TTC549 (cell line): ENCODE data around the gene PROP1.
"Not testable (repeated sequence)": the region's sequence is repeated elsewhere in the genome, so short reads cannot be mapped to it uniquely, and the experiment has no call there.

Experiments
- FAIRE-seq: peaks from 2 replicates; lab custom pipeline; 2012; peaks lifted over from hg19 to GRCh38; lab: Jason Lieb, UNC

PROP1 gene

GRCh38 chr5:177995691-177996595 lies at the start of gene PROP1:
TSS of gene PROP1 (minus strand) at chr5:177996242. CDS start at chr5:177995933, 309 bp downstream.
- FAIRE-seq = no peak

GRCh38 chr5:178019379-178020030 lies 23.5 kb upstream of the PROP1 start:
- not testable (repeated sequence) for FAIRE-seq

DNA sequence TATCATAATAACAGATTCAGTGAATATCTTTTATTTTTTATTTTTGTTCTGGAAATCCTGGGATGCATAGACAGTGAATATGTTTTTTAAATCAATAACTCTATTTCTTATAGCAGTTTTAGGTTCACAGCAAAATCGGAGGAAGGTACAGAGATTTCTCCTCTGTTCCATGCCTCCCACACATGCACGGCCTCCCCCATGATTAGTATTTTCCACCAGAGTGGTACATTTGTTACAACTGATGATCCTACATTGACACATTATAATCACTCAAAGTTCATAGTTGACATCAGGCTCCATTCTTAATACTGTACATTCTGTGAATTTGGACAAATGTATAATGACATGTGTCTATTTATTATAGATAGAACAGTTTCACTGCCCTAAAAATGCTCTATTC lies 16.7 kb upstream of the PROP1 start:
- not testable (repeated sequence) for FAIRE-seq

GRCh38 chr5:178011816-178012554 lies 15.9 kb upstream of the PROP1 start:
- FAIRE-seq = not testable (repeated sequence)

DNA sequence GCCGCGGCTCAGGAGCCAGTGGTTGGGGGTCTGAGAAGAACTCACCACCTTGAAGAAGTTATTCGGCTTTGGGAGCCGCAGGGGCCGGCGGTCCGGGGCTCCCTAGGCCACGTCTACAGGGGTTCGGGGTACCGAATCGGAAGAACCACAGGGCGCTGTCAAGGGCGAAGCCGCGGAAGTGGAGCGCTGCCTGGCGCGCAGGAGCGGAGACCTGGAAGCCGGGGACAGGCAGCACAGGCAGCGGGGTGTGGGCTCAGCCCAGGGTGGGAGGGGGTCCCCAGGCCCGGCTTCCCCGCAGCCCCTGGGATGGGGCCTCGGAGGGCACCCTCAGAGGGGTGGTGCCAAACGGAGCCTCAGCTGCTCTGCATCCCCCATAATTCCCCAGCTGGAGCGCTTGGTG lies 11.2 kb upstream of the PROP1 start:
- not testable (repeated sequence) for FAIRE-seq

DNA sequence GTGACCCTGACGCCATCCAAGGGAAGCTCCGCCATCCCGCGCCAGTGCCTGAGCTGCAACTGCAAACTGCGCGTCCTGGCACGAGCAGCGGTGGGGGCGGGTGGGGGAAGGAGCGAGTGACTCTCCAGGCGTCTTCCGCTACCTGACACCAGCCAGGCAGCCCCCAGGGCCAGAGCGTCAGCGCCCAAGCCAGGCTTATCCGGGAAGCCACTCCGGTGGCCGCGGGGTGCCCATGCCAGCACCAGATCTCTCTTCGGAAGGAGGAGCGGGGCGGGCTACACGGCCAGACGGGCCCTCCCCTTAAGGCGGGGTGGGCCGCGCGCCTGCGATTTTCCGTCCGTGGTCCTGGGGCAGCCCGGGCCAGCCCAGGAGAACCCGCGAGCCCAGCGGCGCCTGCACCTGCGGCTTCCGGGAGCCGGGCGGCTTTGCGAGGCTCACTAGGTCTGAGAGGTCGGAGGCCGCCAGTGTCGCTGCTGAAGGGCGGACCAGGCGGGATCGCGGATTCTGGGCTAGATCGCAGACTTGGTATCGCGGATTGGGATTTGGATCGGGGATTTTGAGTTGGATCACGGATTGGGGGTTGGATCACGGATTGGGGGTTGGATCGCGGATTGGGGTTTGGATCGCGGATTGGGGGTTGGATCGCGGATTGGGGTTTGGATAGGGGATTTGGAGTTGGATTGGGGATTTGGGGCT lies 10.6 kb upstream of the PROP1 start:
- FAIRE-seq = not testable (repeated sequence)

- FAIRE-seq = not testable (repeated sequence)
Measured at GRCh38 chr5:178006181-178006535, 10.1 kb upstream of the PROP1 start.

- FAIRE-seq = no peak
Measured at GRCh38 chr5:177997846-177998245, 1.8 kb upstream of the PROP1 start.

GRCh38 chr5:177997319-177997670 lies 1.3 kb upstream of the PROP1 start:
- no peak for FAIRE-seq

GRCh38 chr5:177996660-177997318 lies 747 bp upstream of the PROP1 start:
- no peak for FAIRE-seq

DNA sequence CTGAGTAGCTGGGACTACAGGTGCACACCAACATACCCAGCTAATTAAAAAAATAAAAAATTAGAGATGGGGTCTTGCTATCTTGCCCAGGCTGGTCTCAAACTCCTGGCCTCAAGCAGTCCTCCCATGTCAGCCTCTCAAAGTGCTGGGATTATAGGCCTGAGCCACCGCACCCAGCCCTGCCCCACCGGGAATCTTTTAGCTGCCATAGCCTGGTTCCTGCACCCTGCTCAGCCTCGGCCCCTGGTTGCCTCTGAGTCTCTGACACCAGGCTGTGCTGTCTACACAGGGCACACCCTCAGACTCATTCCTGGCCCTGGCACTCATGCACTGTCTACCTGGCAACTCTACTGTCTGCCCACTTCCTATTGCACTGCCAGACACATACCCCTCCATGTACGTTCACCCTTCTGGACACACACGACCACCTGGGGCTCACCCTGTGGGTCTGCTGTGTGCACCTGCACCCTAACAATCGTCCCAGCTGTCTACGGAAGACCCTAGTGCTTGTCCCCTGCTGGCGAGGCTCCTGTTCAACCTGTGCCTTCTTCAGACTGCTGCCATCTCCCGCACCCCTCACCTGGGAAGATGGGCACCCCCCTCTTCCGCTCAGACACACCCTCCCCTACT lies 1.4 kb downstream of the PROP1 start:
- FAIRE-seq = no peak

DNA sequence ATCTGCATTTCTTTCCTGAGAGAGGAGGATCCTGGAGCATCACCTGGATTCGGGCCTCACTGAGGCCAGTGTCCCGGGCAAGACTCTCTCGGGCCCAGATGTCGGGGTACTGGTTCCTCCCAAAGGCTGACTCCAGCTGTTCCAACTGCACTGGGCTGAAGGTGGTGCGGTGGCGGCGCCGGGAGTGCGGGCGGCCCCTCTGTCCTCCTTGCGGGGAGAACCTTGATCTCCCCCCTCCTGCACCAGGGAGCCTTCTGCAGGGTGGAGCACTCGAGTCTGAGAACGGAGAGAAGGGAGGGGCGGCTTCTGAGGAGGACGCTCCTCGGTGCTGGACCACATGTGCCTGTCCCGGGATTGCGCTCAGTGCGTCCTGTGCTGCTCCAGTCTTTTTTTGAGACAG lies 2.0 kb downstream of the PROP1 start:
- no peak for FAIRE-seq

GRCh38 chr5:177992466-177992865 lies 3.6 kb downstream of the PROP1 start:
- no peak for FAIRE-seq

DNA sequence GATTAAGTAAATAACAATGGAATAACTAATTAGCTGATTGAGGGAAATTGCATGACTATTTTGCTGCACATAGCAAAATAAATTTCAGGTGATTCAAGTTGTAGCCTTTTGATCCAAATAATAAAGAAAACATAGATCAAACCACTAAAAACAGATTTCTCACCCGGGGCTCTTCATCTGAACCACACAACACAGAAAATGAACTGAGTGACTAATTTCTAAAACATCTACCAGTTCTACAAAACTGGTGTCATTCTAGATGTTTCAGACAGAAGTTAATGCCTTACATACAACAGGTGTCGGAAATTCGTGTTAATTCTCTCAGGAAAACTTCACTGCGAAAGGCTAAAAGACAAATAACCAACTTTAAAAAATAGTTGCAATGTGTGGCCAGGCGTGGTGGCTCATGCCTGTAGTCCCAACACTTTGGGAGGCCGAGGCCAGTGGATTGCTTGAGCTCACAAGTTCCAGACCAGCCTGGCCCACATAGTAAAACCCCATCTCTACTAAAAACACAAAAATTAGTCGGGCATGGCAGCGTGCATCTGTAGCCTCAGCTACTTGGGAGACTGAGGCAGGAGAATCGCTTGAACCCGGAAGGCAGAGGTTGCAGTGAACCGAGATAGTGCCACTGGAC lies 6.9 kb downstream of the PROP1 start:
- FAIRE-seq = no peak

DNA sequence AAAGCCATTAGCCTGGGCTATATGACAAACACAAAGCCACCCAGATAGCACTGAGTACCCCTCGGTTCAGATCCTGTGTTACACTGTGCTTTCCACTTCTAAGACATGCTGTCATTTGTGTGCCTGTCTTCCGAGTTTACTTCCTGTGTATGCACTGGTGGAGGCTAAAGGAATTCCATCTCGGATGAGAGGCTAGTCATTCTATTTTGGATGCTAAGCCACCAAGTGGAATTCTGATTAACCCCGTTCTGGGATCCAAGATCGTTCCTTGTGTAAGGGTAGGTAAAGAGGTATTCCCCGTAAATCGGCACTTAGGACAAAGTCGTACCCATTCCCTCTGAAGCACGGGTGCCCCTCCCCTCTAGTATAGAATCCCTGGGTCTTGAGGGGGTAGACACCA lies 8.7 kb downstream of the PROP1 start:
- no peak for FAIRE-seq

DNA sequence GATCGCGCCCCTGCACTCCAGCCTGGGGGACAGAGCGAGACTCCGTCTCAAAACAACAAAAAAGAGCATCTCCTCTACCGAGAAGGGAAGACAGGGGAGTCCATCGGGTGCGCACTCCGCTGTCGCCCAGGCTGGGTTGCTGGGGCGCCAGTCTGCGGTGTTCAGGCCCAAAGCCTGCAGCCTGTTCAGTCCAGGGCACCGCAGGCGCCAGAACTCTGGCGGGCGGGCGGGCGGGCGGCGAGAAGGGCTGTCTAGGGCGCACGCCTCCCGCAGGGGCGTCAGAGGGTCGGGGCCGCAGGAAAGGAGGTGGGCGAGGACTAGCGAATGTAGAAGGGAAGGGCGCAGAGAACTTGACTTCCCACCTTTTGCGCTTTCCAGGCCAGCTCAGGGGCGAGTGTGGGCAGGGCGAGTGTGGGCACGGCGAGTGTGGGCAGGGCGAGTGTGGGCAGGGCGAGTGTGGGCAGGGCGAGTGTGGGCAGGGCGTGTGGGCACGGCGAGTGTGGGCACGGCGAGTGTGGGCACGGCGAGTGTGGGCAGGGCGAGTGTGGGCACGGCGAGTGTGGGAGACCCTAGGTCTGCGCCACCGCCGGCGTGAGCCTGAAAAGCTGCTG lies 10.5 kb downstream of the PROP1 start:
- no peak for FAIRE-seq

GRCh38 chr5:177984584-177985206 lies 11.3 kb downstream of the PROP1 start:
- no peak for FAIRE-seq

- FAIRE-seq = no peak
Measured at GRCh38 chr5:177983763-177984583, 12.1 kb downstream of the PROP1 start.

DNA sequence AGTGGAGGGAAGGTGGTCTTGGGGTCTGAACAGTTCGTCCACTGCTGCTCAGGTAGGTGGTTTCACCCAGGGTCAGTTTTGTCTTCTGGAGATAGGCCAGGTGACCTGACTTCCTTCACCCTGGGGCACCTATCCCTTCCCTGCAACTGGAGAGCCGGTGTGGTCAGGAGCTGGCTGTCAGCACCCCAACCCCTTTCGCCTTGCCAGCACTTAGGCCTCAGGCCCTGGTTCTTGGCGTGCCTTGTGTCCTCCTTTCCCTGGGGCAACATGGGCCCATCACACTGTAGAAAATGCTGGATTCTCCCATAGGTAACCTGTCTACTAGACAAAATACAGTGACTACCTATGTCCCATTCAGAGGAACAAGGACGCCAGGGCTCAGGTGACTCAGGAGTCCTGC lies 13.1 kb downstream of the PROP1 start:
- no peak for FAIRE-seq
